ENCODE measurements around the gene TBX4. TPM values are rescaled to one million over a fixed set of nuclear protein-coding genes. Genes with fewer than 3 reads are reported as not detected.

The TBX4 gene
- total RNA-seq, 4 donors from 2014 or later = not detected

DNA sequence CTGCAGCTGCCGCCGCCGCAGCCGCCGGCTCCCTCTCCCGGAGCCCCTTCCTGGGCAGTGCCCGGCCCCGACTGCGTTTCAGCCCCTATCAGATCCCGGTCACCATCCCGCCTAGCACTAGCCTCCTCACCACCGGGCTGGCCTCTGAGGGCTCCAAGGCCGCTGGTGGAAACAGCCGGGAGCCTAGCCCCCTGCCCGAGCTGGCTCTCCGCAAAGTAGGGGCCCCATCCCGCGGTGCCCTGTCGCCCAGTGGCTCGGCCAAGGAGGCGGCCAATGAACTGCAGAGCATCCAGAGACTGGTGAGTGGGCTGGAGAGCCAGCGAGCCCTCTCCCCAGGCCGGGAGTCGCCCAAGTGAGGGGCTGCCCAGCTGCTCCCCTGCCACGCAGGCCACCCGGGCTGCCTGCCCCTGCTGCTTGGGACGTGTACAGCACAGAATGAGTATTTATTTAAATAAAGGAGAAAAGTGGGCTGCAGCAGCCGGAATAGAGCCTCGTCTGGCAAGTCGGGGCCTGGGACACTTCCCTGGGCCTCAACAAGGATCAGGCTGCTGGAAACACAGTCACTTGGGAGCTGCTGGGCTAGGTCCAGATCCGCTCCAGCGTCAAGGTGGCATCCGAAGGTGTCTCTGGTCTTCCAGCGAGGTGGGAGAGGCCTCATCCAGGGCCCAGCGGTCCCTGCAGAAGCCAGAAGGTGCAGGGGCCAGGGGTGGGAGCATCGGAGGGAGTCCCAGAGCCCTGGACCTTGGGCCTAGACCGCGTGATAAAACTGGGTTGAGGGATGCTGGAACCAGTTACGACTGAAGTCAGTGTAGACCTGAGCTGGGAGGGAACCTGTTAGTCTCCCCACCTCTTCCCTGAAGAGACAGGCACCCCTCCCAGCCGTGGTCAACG, 43.8 kb upstream of the TBX4 start:
- intact Hi-C loops (cut with DNase I; ENCODE audit: low total_unique reads) = no loop called here
- no peaks in the 10 kb centered on the region for H3K4me1 ChIP-seq
- no peak for DNase-seq
- H3K9me3 ChIP-seq = no peaks in the 10 kb centered on the region
- no peak overlapping the region for H3K4me3 ChIP-seq
- no peaks in the 10 kb centered on the region for H3K36me3 ChIP-seq
- H3K27ac ChIP-seq = peak overlapping the region; percentile 87 to 91
- H3K27me3 ChIP-seq = peaks cover 0 to 1% of the 10 kb centered on the region in 2 donors
- TF ChIP-seq POLR2A (IDR thresholded peaks at IDR 0.05) (no peak), CTCF (IDR thresholded peaks at IDR 0.05) (no peak)

GRCh38 chr17:61409301-61410112, 42.7 kb upstream of the TBX4 start:
- intact Hi-C loops (cut with DNase I; ENCODE audit: low total_unique reads) = no loop called here
- peak overlapping the region; percentile 33 to 46 for H3K4me3 ChIP-seq
- H3K4me1 ChIP-seq = no peaks in the 10 kb centered on the region

GRCh38 chr17:61410141-61411010, 41.8 kb upstream of the TBX4 start:
- Histone ChIP-seq H3K4me3 (peak overlapping the region; percentile 33 to 47), H3K4me1 (no peaks in the 10 kb centered on the region), H3K27ac (peak overlapping the region; percentile 87 to 91), H3K9me3 (no peaks in the 10 kb centered on the region), H3K27me3 (no peaks in the 10 kb centered on the region), H3K36me3 (no peaks in the 10 kb centered on the region)
- intact Hi-C loops (cut with DNase I; ENCODE audit: low total_unique reads) = no loop called here
- peak; percentile 75 to 85 for DNase-seq
- TF ChIP-seq CTCF (IDR thresholded peaks at IDR 0.05) = peak; percentile 41 to 59 (median 51)
- TF ChIP-seq POLR2A (IDR thresholded peaks at IDR 0.05) = no peak

More at GRCh38 chr17:61409301-61410112, 42.7 kb upstream of the TBX4 start:
- TF ChIP-seq POLR2A (IDR thresholded peaks at IDR 0.05) = peak in 1 of 2 donors; percentile 24
- peak; percentile 18 to 83 (median 62) for TF ChIP-seq CTCF (IDR thresholded peaks at IDR 0.05)
- DNase-seq = peak; percentile 61 to 78
- Histone ChIP-seq H3K27ac (peak overlapping the region; percentile 87 to 91), H3K36me3 (no peaks in the 10 kb centered on the region), H3K9me3 (no peaks in the 10 kb centered on the region), H3K27me3 (no peaks in the 10 kb centered on the region)

DNA sequence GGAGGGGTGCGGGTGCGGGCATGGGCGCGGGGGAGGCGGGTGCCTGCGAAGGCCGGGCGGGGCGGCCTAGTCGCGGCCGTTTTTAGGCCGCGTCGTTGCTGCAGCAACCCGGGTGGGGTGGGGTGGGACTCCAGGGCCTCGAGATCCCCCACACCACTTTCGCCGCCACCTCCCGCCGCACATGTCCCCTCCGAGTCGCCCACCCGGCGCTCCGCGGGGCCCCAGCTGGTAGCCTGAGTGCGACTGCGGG, 41.3 kb upstream of the TBX4 start:
- no peaks in the 10 kb centered on the region for H3K36me3 ChIP-seq
- no peaks in the 10 kb centered on the region for H3K9me3 ChIP-seq
- H3K4me3 ChIP-seq = peak overlapping the region; percentile 47 to 50
- no peak for DNase-seq
- peak overlapping the region; percentile 87 to 91 for H3K27ac ChIP-seq
- intact Hi-C loops (cut with DNase I; ENCODE audit: low total_unique reads) = no loop called here
- no peaks in the 10 kb centered on the region for H3K4me1 ChIP-seq
- no peak for TF ChIP-seq CTCF (IDR thresholded peaks at IDR 0.05)
- no peak for TF ChIP-seq POLR2A (IDR thresholded peaks at IDR 0.05)
- no peaks in the 10 kb centered on the region for H3K27me3 ChIP-seq
